Upper lobe of left lung (tissue), 6 donors: ENCODE data around the gene PLEKHO1. TPM values are rescaled to one million over a fixed set of nuclear protein-coding genes. Genes with fewer than 3 reads are reported as not detected.

ENCODE experiments used
- ATAC-seq, 2 donors: fragments of 200-7000 bp; cut with Tn5 transposase; one replicate each; pipeline ENCODE4 v1.9.1; 2022; ENCODE audit warnings: mild to moderate bottlenecking in 2 of 2, moderate library complexity in 2 of 2; ENCODE audit not compliant: low FRiP score in 2 of 2
- DNase-seq, 2 donors: peaks; one replicate each; pipeline ENCODE4 v3.0.0-alpha.2; 2019 to 2020
- H3K27ac ChIP-seq, 4 donors: fragments of 200-600 bp; sonication (generic); one replicate each; pipeline ENCODE4 v1.5.1; 2016 to 2019
- H3K27me3 ChIP-seq, 4 donors: fragments of 200-600 bp; sonication (generic); one replicate each; pipeline ENCODE4 v1.5.1; 2017 to 2019
- H3K36me3 ChIP-seq, 4 donors: fragments of 200-600 bp; sonication (generic); one replicate each; pipeline ENCODE4 v1.5.1; 2016 to 2019
- H3K4me1 ChIP-seq, 4 donors: fragments of 200-600 bp; sonication (generic); one replicate each; pipeline ENCODE4 v1.5.1; 2018 to 2019
- H3K4me3 ChIP-seq, 4 donors: fragments of 200-600 bp; sonication (generic); one replicate each; pipeline ENCODE4 v1.5.1; 2017 to 2019; ENCODE audit warnings: mild to moderate bottlenecking in 2 of 4, moderate library complexity in 1 of 4
- H3K9me3 ChIP-seq, 4 donors: fragments of 200-600 bp; sonication (generic); one replicate each; pipeline ENCODE4 v1.5.1; 2018 to 2019
- CTCF ChIP-seq, 6 experiments: fragments of 450-650 bp in 4 of 6; fragments of 200-600 bp in 2 of 6; sonication (generic) in 2 of 6; IDR thresholded peaks; one replicate each; pipeline ENCODE4 v1.5.1; 2016 to 2019; ENCODE audit warnings: antibody characterized with exemption in 6 of 6
- EP300 ChIP-seq, 4 donors: sonication (generic); formaldehyde crosslinking; IDR thresholded peaks; one replicate each; pipeline ENCODE4 v1.5.1; 2017; ENCODE audit warnings: antibody characterized with exemption in 4 of 4, control low read depth in 2 of 4
- POLR2A ChIP-seq, 4 donors: fragments of 450-650 bp; IDR thresholded peaks; one replicate each; pipeline ENCODE4 v1.5.1; 2016 to 2017; ENCODE audit warnings: antibody characterized with exemption in 4 of 4, mild to moderate bottlenecking in 2 of 4
- POLR2AphosphoS5 ChIP-seq, 2 donors: sonication (generic); formaldehyde crosslinking; IDR thresholded peaks; one replicate each; pipeline ENCODE4 v1.5.1; 2017; ENCODE audit warnings: antibody characterized with exemption in 2 of 2
- WGBS, 2 donors: methylation state at CpG; one replicate each; pipeline ENCODE4 v1.1.5; 2017 to 2018; 5-methylcytosine and 5-hydroxymethylcytosine counted together
- total RNA-seq, 6 donors: library from RNA; depleted of rRNA in 4 of 6; stranded (reverse); fragments of >200 nt in 4 of 6; gene quantifications; one replicate each; pipeline versions ENCODE4 v1.1.0 to v1.2.1, GENCODE V29; 2016 to 2021
- donor health status: DM: no; HTN: no; CAD: no; lungs with moderate emphysema.
- donor health status: DM: no; HTN: yes; CAD: no; lungs with severe emphysema.

The PLEKHO1 gene
- total RNA-seq = 100 to 1,000 TPM in 1 of 6 donors, 10 to 100 TPM in 5; 27.8 to 111 (median 61.9) TPM

DNA sequence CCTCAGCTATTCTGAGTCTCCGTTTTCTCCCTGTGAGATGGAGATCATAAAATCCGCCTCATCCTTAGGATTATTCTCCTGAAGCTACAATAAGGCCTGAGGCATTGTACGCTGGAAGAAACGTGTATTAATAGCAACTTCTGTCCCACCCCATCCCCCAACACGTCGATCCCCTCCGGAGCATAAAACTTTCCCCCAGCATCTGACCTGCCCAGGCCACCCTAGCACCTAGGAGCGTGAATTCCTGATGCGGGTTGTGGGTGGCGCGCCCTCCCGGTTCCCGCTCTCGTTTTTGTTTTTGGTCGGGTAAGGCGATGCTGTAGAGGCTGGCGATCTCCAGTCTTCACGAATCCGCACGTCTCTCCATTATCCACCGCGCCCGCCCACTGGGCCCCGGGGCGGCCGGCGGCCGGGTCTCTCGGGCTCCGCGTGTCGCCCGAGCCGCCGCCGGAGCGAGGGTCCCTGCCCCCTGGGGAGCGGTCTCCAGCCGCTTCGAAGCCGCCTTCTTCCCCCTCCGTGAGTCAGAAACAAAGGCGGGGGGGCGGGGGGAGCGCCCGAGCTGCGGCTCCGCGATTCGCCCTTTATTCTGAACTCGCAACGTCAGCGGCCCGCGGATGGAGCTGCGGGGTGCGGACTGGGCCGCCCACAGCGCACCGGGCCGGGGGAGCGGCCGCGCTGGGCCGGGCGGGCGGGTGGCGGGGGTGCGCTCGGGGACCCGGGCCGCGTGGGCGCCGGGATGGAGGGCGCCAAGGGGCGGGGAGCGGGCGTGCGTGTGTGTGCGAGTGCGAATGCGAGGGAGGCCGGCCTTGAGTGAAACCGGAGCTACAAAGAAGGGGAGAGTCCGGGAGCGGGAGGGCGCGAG lies at the start of gene PLEKHO1:
Gene PLEKHO1 (plus strand): TSS at position 646 of the 862 bp plus-strand sequence. CDS start 342 bp downstream, outside the sequence.
- WGBS, 2 donors = 3 to 5% methylated on average over 22 to 31 of the region's 89 CpGs
- Histone ChIP-seq H3K36me3 (peaks cover 0 to 6% (median 2%) of the 10 kb centered on the region in 4 donors), H3K9me3 (no peaks in the 10 kb centered on the region), H3K27ac (peak within 1 kb of the TSS; percentile 84 to 91 (median 87)), H3K27me3 (no peaks in the 10 kb centered on the region), H3K4me3 (peak within 1 kb of the TSS; percentile 73 to 89 (median 80)), H3K4me1 (peaks cover 26 to 41% (median 29%) of the 10 kb centered on the region in 4 donors)
- DNase-seq = peak; percentile 86 to 94
- peak; percentile 73 to 93 for ATAC-seq
- TF ChIP-seq EP300 (IDR thresholded peaks at IDR 0.05) (no peak), POLR2A (IDR thresholded peaks at IDR 0.05) (peak in 3 of 4 donors; percentile 47 to 74 (median 54)), CTCF (IDR thresholded peaks at IDR 0.05) (no peak), POLR2AphosphoS5 (IDR thresholded peaks at IDR 0.05) (peak; percentile 21 to 58)

DNA sequence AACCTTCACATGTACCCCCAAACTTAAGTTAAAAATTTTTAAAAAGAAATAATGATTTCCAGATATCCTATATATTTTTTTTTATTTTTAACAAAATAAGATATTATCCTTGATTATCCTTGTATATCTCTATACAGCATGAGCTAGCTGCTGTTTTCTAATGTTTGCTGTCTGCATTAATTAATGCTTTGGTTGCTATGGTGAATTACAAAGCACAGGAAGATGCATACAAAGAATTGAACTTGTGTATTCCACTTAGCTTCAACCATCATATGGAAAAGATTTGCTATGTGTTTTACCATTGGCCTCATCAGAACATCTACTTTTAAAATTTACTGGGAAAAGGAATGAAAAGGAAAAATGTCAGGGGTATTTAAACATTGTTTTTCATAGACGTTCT lies 46.7 kb upstream of the PLEKHO1 start:
- ATAC-seq = no peak
- TF ChIP-seq POLR2AphosphoS5 (IDR thresholded peaks at IDR 0.05) (no peak), EP300 (IDR thresholded peaks at IDR 0.05) (no peak), CTCF (IDR thresholded peaks at IDR 0.05) (no peak), POLR2A (IDR thresholded peaks at IDR 0.05) (no peak)
- Histone ChIP-seq H3K4me1 (no peaks in the 10 kb centered on the region), H3K27me3 (no peaks in the 10 kb centered on the region), H3K4me3 (no peak overlapping the region), H3K36me3 (peaks cover 0 to 10% (median 5%) of the 10 kb centered on the region in 4 donors), H3K27ac (no peak overlapping the region), H3K9me3 (no peaks in the 10 kb centered on the region)
- WGBS, 2 donors = 58 to 73% methylated on average over 1 of the region's 1 CpG
- DNase-seq = no peak

DNA sequence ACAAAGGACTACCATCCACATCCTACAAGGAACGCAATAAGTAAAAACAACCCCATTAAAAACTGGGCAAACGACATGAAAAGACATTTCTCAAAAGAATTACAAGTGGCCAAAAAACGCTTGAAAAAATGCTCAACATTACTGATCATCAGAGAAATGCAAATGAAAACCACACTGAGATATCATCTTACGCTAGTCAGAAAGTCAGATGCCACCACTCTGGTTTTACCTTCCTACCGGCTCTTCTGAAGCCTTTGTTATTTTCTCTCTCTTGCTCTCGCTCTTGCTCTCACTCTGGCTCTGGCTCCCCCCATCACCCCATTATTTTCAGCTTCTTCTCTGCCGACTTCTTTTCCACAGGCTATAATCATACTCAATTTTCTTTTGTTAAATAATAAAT lies 43.4 kb upstream of the PLEKHO1 start:
- Histone ChIP-seq H3K27ac (no peak overlapping the region), H3K27me3 (no peaks in the 10 kb centered on the region), H3K4me3 (no peak overlapping the region), H3K9me3 (no peaks in the 10 kb centered on the region), H3K36me3 (no peaks in the 10 kb centered on the region), H3K4me1 (peaks cover 0 to 12% (median 0%) of the 10 kb centered on the region in 4 donors)
- DNase-seq (no peak), ATAC-seq (no peak)
- no peak for TF ChIP-seq POLR2A (IDR thresholded peaks at IDR 0.05)
- 80 to 87% methylated on average over 7 of the region's 7 CpGs for WGBS, 2 donors

DNA sequence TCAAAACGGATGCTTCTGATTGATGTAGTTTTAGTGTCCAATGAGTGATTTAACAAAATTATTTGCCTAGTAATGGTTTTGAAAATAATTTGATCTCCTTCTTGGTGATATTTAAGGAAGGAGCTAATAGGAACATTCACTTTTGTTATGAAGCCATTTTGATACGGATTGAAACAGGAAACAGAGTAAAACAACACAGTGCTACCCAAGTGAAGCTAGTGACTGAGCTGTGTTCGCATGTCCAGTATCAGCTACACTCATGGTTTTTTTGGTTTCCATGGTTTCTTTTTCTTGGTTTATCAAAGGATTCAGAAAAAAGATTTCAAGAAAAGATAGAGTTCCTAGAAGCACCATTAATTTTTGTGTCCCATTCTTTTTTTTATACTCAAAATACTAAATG lies 40.1 kb upstream of the PLEKHO1 start:
- ATAC-seq (no peak), DNase-seq (no peak)
- Histone ChIP-seq H3K4me1 (peaks cover 0 to 12% (median 0%) of the 10 kb centered on the region in 4 donors), H3K36me3 (no peaks in the 10 kb centered on the region), H3K27me3 (no peaks in the 10 kb centered on the region), H3K4me3 (no peak overlapping the region), H3K9me3 (no peaks in the 10 kb centered on the region), H3K27ac (peak overlapping the region; percentile 17 to 69 (median 26))
- 53 to 61% methylated on average over 3 of the region's 3 CpGs for WGBS, 2 donors
- no peak for TF ChIP-seq POLR2A (IDR thresholded peaks at IDR 0.05)
- TF ChIP-seq EP300 (IDR thresholded peaks at IDR 0.05) = no peak
- TF ChIP-seq CTCF (IDR thresholded peaks at IDR 0.05) = no peak
- no peak for TF ChIP-seq POLR2AphosphoS5 (IDR thresholded peaks at IDR 0.05)

- Histone ChIP-seq H3K27ac (peak overlapping the region; percentile 17 to 69 (median 26)), H3K36me3 (no peaks in the 10 kb centered on the region), H3K4me1 (peaks cover 0 to 12% (median 0%) of the 10 kb centered on the region in 4 donors), H3K27me3 (no peaks in the 10 kb centered on the region), H3K9me3 (no peaks in the 10 kb centered on the region), H3K4me3 (no peak overlapping the region)
- no peak for TF ChIP-seq CTCF (IDR thresholded peaks at IDR 0.05)
- TF ChIP-seq POLR2A (IDR thresholded peaks at IDR 0.05) = no peak
- no peak for TF ChIP-seq POLR2AphosphoS5 (IDR thresholded peaks at IDR 0.05)
- no peak for TF ChIP-seq EP300 (IDR thresholded peaks at IDR 0.05)
- ATAC-seq = no peak
- 41 to 48% methylated on average over 2 of the region's 2 CpGs for WGBS, 2 donors
- no peak for DNase-seq
These were observed 39.6 kb upstream of the PLEKHO1 start for GRCh38 chr1:150110116-150110515.
